Colonic mucosa (tissue), 4 donors: ENCODE results near the gene HLA-DOA. TPM values are rescaled to one million over a fixed set of nuclear protein-coding genes. Genes with fewer than 3 reads are reported as not detected.

Source experiments
- DNase-seq: peaks from one replicate; pipeline ENCODE4 v3.0.0-alpha.2; 2020
- H3K27ac ChIP-seq: fragments of 200-600 bp; one replicate; pipeline ENCODE4 v1.8.0; 2021
- H3K27me3 ChIP-seq: fragments of 200-600 bp; one replicate; pipeline ENCODE4 v1.8.0; 2021
- H3K36me3 ChIP-seq: fragments of 200-600 bp; one replicate; pipeline ENCODE4 v1.8.0; 2021
- H3K4me1 ChIP-seq: fragments of 200-600 bp; one replicate; pipeline ENCODE4 v1.8.0; 2021; ENCODE audit warnings: mild to moderate bottlenecking
- H3K4me3 ChIP-seq: fragments of 200-600 bp; one replicate; pipeline ENCODE4 v1.8.0; 2021
- H3K9ac ChIP-seq, 2 donors: one replicate each; pipeline ENCODE4 v1.7.0; 2013; ENCODE audit warnings: control low read depth in 2 of 2, low read depth in 2 of 2, low read length in 2 of 2
- H3K9me3 ChIP-seq: fragments of 200-600 bp; one replicate; pipeline ENCODE4 v1.8.0; 2021
- CTCF ChIP-seq: fragments of 200-600 bp; IDR thresholded peaks from one replicate; pipeline ENCODE4 v1.8.0; 2022; ENCODE audit warnings: antibody characterized with exemption, mild to moderate bottlenecking
- intact Hi-C: fragments of 100-400 bp; cut with DNase I; formaldehyde crosslinking; loops from one replicate; pipeline ENCODE4 v1.14.1; 2022
- total RNA-seq, 2 donors: library from RNA; stranded (reverse); fragmentation: NEBNext Ultra II Directional in 1 of 2; extraction: Animal tissue kit (Norgen Biotek cat#: 25700) in 1 of 2; gene quantifications; one replicate each; pipeline ENCODE4 v1.2.1, GENCODE V29; 2021
- donor health status: healthy.
- donor health status: DM: no; HTN: no; CAD: no.
- donor health status: DM: no; HTN: no; CAD: no.

HLA-DOA gene
- total RNA-seq, 2 donors from 2014 or later, result 1.6 to 4.3 TPM

GRCh38 chr6:32977272-32977952, 32.0 kb downstream of the HLA-DOA start:
- no peaks in the 10 kb centered on the region for H3K27me3 ChIP-seq
- peaks cover 34% of the 10 kb centered on the region for H3K4me1 ChIP-seq
- H3K36me3 ChIP-seq, result peaks cover 53% of the 10 kb centered on the region
- H3K9me3 ChIP-seq, result no peaks in the 10 kb centered on the region
- no peak overlapping the region for H3K9ac ChIP-seq
- no peak overlapping the region for H3K27ac ChIP-seq
- H3K4me3 ChIP-seq, result no peak overlapping the region
- no peak for DNase-seq
- no peak for TF ChIP-seq CTCF
- intact Hi-C loops, result no loop called here

GRCh38 chr6:32976334-32977069, 32.9 kb downstream of the HLA-DOA start:
- Histone ChIP-seq H3K27ac (no peak overlapping the region), H3K9ac (no peak overlapping the region), H3K4me3 (no peak overlapping the region), H3K9me3 (no peaks in the 10 kb centered on the region), H3K36me3 (peaks cover 53% of the 10 kb centered on the region), H3K4me1 (peaks cover 34% of the 10 kb centered on the region), H3K27me3 (no peaks in the 10 kb centered on the region)
- no peak for TF ChIP-seq CTCF
- no peak for DNase-seq
- intact Hi-C loops, result no loop called here

GRCh38 chr6:32975886-32976285, 33.5 kb downstream of the HLA-DOA start:
- intact Hi-C loops, result no loop called here
- Histone ChIP-seq H3K27me3 (no peaks in the 10 kb centered on the region), H3K9me3 (no peaks in the 10 kb centered on the region), H3K4me3 (no peak overlapping the region), H3K4me1 (peaks cover 34% of the 10 kb centered on the region), H3K36me3 (peaks cover 52% of the 10 kb centered on the region), H3K9ac (no peak overlapping the region), H3K27ac (no peak overlapping the region)
- no peak for TF ChIP-seq CTCF
- no peak for DNase-seq

- no peaks in the 10 kb centered on the region for H3K9me3 ChIP-seq
- TF ChIP-seq CTCF, result no peak
- intact Hi-C loops, result no loop called here
- H3K4me1 ChIP-seq, result peaks cover 25% of the 10 kb centered on the region
- H3K9ac ChIP-seq, result peak overlapping the region; percentile 48 to 97
- H3K27ac ChIP-seq, result peak overlapping the region; percentile 87
- no peaks in the 10 kb centered on the region for H3K27me3 ChIP-seq
- H3K4me3 ChIP-seq, result peak overlapping the region; percentile 91
- DNase-seq, result no peak
- peaks cover 40% of the 10 kb centered on the region for H3K36me3 ChIP-seq
Observed at GRCh38 chr6:32974541-32975308, 34.7 kb downstream of the HLA-DOA start.

GRCh38 chr6:32974016-32974333, 35.4 kb downstream of the HLA-DOA start:
- Histone ChIP-seq H3K4me3 (peak overlapping the region; percentile 91), H3K36me3 (peaks cover 33% of the 10 kb centered on the region), H3K27me3 (no peaks in the 10 kb centered on the region), H3K9me3 (no peaks in the 10 kb centered on the region), H3K9ac (peak overlapping the region; percentile 66 to 97), H3K27ac (peak overlapping the region; percentile 87), H3K4me1 (peaks cover 22% of the 10 kb centered on the region)
- intact Hi-C loops, result no loop called here
- DNase-seq, result peak; percentile 64
- no peak for TF ChIP-seq CTCF
